AG09309 (cell line): ENCODE measurements around the gene MIOS.
"Not testable (repeated sequence)": the region's sequence is repeated elsewhere in the genome, so short reads cannot be mapped to it uniquely, and the experiment has no call there.

ENCODE experiments used
- DNase-seq: peaks from one replicate; pipeline ENCODE4 v3.0.0-alpha.2; 2010; ENCODE audit warnings: low read depth
- H3K4me3 ChIP-seq: 2 replicates; pipeline ENCODE4 v1.5.1; 2011; ENCODE audit warnings: mild to moderate bottlenecking, low read depth, low read length, moderate library complexity; ENCODE audit not compliant: control insufficient read depth
- CTCF ChIP-seq: IDR thresholded peaks from 2 replicates; pipeline ENCODE4 v1.5.1; 2011; ENCODE audit warnings: mild to moderate bottlenecking, low read depth, low read length, inconsistent platforms; ENCODE audit not compliant: insufficient read depth, control insufficient read depth; ENCODE audit errors: missing control alignments

MIOS gene

GRCh38 chr7:7647495-7648036, 80.9 kb downstream of the MIOS start:
- DNase-seq, result no peak
- H3K4me3 ChIP-seq, result no peak overlapping the region
- TF ChIP-seq CTCF, result no peak

GRCh38 chr7:7650682-7651206, 84.1 kb downstream of the MIOS start:
- no peak for DNase-seq
- no peak overlapping the region for H3K4me3 ChIP-seq
- no peak for TF ChIP-seq CTCF

- TF ChIP-seq CTCF, result no peak
- no peak overlapping the region for H3K4me3 ChIP-seq
Observed at GRCh38 chr7:7651479-7651878, 84.8 kb downstream of the MIOS start.

GRCh38 chr7:7652798-7653540, 86.3 kb downstream of the MIOS start:
- no peak for TF ChIP-seq CTCF
- no peak for DNase-seq
- no peak overlapping the region for H3K4me3 ChIP-seq

More at GRCh38 chr7:7651479-7651878, 84.8 kb downstream of the MIOS start:
- no peak for DNase-seq

GRCh38 chr7:7653593-7654187, 87.0 kb downstream of the MIOS start:
- peak; percentile 41 for TF ChIP-seq CTCF
- no peak for DNase-seq
- H3K4me3 ChIP-seq, result no peak overlapping the region

GRCh38 chr7:7654964-7655715, 88.5 kb downstream of the MIOS start:
- DNase-seq, result no peak
- H3K4me3 ChIP-seq, result no peak overlapping the region
- TF ChIP-seq CTCF, result no peak

- H3K4me3 ChIP-seq, DNase-seq: not testable (repeated sequence)
Observed at GRCh38 chr7:7656459-7656858, 89.8 kb downstream of the MIOS start.
